Stimulated activated CD8-positive, alpha-beta memory T cell treated with anti-CD3 and anti-CD28 coated beads, Interleukin-4, amount 100 ng/mL, for 1 hour (primary cell): ENCODE results near the gene TRIM21.
"Not testable (repeated sequence)": the region's sequence is repeated elsewhere in the genome, so short reads cannot be mapped to it uniquely, and the experiment has no call there.

Experiments
- DNase-seq, 2 donors: peaks; one replicate each; pipeline ENCODE4 v3.0.0-alpha.2; 2020; ENCODE audit warnings: low read depth in 2 of 2, low spot score in 1 of 2

TRIM21 gene

DNA sequence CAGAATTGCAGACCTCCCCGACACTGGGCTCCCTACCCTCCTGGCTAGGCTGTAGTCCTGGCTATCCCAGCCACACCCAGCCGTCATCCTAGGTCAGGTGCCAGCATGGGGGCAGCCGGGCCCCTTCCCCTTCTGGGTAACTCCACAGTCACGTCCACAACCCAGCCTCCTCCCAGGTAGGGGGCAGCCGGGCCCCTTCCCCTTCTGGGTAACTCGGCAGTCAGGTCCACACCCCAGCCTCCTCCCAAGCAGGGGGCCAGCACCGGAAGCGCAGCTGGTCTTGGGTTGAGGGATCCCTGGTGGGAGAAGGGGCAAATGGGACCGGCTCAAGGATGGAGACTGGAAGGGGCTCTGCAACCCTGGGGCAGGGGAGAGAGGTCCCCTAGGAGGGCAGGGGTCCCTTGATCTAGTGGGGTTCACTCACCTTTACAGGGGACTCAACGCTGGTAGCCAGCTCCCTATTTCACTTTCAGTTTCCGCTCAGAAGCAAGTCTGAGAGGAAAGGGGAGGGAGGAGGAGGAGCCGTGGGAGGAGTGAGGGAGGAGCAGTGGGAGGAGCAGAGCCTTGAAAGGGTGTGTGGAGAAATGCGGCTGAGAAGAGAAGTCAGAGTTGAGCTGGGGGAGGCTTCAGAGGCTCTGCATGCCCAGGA, at the start of gene TRIM21:
Gene TRIM21, minus strand, starts transcription at position 494 of the 649 bp plus-strand sequence. CDS start 3,293 bp downstream, outside the sequence.
- DNase-seq, result peak; percentile 65 to 75

DNA sequence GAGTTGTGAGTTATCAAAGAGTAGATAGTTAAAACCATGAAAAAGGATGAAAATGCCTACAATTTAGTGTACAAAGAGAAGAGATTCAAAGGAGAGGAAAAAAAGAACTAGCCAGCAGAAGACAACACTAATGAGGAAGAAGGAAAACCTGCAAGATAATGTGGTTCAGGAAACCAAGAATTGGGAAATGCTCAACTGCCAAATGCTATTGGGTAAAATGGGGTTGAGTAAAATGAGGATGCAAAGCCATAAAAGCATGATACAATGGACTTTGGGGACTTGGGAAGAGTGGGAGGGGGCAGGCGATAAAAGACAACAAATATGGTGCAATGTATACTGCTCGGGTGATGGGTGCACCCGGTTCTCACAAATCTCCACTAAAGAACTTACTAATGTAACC, 48.0 kb upstream of the TRIM21 start:
- no peak for DNase-seq

DNA sequence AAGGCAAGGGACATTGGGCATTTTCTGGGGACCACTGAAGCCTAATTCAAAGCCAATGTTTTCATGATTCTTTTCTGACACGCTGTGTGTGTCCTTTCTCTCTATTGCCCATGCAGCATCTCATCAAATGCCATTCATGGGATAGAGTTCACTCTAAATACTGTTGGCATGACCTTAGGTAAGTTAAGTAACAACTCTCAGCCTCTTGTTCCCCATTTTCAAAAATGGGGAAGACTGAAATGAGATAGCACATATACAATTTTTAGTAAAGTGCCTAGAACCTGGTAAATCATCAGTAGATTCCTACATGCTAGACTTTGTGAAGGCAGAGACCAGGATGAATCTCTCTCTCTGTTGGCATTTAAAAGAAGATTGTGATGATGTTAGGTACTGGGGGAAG, 42.9 kb upstream of the TRIM21 start:
- DNase-seq, result no peak

DNA sequence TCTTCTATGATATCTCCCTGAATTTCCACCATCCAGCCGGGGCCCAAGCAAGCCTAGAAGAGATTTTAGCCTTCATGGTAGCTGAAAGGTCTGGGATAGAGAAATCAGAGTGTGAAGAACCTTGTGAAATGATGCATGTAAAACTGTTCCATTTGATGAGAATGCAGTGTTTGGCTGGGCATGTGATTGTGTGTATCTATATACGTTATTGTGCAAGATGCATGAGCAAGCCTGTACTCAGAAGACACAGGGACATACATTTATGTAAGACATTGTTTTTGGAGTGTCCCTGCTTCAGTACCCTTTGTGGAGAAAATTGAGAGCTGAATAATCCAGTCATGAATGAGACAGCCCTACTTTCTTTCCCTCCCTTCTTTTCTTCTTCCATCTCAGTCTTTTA, 40.4 kb upstream of the TRIM21 start:
- no peak for DNase-seq

DNA sequence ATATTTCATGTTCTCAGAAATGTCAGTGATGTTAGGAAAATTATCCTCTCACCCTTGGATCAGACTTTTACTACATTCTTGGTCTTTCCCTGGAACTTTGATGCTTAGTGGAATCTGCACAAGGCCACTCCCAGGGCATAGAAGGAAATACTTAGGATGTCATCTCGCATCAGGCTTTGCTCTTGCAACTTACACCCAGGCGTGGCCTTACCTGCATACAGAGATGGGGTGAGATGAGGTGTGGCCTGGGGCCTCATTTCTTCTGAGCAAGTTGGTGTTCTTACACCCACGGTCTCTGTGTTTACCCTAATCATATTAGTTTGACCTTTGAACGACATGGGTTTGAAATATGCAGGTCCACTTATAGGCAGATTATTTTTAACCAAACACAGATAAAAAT, 36.5 kb upstream of the TRIM21 start:
- DNase-seq, result no peak

DNA sequence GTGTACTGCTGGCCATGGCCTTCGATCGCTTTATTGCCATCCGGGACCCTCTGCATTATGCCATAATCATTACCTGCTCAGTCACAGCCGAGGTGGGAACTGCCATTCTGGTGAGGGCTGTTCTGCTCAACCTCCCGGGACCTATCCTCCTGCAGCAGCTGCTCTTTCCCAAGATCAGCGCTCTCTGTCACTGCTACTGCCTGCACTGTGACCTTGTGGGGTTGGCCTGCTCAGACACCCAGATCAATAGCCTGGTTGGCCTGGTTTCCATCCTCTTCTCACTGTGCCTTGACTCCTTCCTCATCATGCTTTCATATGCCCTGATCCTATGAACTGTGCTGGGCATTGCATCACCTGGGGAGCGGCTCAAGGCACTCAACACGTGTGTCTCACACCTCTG, 24.9 kb upstream of the TRIM21 start:
- no peak for DNase-seq

GRCh38 chr11:4416816-4417215, 23.3 kb upstream of the TRIM21 start:
- no peak for DNase-seq

DNA sequence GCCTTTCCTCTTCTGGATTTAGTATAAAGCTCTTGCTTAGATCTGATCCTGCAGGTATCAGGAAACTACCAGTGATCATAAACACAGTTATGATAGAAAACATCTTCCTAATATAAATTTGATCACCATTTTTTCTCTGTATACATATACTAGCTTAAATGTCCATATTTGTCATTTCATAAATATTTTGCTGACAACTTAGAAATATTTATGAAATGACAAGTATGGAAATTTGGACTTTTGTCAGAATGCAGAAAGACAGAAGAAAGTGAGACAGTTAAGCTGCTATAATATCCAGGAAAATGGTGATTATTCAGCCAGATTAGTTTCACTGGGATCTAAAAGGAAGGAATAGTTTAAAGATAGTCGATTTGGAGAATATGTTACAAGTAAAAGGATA, 22.8 kb upstream of the TRIM21 start:
- no peak for DNase-seq

DNA sequence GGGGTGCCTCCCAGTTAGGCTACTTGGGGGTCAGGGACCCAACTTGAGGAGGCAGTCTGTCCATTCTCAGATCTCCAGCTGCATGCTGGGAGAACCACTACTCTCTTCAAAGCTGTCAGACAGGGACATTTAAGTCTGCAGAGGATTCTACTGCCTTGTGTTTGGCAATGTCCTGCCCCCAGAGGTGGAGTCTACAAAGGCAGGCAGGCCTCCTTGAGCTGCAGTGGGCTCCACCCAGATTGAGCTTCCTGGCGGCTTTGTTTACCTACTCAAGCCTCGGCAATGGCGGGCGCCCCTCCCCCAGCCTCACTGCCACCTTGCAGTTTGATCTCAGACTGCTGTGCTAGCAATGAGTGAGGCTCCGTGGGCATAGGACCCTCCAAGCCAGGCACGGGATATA, 12.7 kb upstream of the TRIM21 start:
- DNase-seq, result not testable (repeated sequence)

DNA sequence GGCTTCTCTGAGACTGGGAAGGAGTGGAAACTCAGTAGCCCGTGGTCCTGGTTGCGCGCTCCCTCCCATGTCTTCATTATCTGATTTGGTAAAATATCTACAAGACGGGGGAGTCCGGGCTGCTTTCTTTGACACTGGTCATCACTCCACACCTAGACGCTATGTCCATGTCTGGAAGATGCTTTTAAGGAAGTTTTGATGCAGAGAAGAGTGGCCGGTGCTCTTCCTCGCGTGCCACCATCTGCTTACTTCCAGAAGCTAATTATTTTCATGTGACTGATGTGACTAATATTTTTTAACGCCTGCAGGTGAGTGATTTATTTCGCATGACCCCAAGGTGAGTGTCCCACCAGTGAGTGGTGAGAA, 339 bp upstream of the TRIM21 start:
- no peak for DNase-seq

- DNase-seq, result no peak
Observed at GRCh38 chr11:4388221-4388620, 5.3 kb downstream of the TRIM21 start.

DNA sequence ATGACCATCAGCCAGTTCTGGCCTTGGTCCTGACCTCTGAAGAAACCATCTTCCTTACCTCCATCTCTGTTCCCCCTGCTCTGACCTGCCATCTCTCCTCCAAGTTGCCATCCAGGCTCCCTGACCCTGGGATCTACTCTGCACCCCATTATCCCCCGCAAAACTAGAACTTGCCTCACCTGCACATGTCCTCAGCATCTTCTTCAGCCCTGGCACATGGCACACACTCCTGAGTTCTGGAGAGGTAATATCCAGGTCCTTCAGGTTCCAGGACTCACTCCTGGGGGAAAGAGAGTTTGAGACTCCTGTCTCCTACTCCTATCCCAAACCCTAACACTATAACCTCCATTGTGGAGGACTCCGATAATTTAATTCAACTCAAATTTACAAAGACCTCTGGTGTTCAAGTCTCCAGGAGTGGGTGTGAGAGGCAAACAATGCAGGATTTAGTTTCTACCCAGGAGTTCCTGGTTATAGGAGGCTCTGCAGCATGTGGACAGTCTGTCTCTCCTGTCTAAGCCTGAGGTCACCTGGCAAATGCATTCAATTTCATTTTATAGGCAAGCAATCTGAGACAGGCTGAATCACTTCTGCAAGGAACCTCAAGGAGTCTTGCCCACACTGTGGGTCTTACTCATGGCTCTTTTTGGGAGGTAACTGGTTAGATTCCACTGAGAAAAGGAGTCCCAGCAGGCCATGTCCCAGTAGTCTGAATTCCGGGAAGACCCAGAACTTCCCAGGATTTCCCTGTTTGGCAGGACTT, 7.3 kb downstream of the TRIM21 start:
- no peak for DNase-seq

DNA sequence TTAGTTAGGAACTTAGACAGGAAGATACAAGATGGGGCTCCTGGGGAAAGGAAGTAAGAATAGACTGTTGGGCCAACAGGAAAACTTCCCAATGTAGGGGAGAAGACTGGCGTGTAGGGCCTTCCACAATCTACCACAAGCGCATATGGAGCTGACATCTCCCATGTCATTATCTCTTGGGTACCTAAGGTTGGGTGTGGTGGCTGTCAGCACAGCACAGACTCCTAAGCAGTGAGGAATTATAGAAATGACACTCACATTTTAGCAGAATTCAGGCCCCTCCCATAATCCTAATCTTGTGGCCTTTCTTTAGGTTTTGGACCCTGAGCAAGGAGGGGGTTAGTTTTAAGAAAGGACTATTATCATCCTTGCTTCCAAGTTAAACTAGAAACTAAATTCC, 11.6 kb downstream of the TRIM21 start:
- no peak for DNase-seq

DNA sequence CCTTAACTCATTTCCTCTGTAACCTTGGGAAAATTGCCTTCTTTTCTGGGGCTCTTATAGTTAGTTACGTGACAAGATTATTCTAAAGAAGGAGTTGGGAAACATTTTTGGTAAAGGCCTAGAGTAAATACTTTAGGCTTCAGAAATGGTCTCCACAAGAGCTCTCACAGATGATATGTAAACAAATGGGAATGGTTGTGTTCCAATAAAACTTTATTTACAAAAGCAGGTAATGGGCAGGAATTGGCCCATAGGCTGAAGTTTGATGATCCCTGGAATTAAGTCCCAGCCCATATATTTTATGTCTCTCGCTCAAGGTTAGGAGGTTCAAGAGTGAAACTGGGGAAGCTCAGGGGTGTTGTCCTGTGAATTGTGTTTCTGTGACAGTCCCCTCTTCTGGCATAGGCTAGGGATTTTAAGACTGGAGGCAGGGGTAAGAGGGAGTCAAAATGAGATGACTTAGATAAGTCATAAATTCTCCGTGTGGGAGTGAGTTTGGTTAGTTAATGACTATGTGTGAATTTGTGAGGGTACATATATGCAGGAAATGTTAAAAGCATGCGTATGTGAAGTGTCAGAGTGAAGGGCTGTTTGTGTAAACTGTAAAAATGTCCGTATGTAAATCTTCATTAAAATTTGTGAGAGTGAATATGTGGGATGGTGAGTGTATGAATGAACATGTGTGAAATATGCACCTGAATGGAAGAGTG, 17.9 kb downstream of the TRIM21 start:
- no peak for DNase-seq

GRCh38 chr11:4370166-4370565, 23.3 kb downstream of the TRIM21 start:
- no peak for DNase-seq

DNA sequence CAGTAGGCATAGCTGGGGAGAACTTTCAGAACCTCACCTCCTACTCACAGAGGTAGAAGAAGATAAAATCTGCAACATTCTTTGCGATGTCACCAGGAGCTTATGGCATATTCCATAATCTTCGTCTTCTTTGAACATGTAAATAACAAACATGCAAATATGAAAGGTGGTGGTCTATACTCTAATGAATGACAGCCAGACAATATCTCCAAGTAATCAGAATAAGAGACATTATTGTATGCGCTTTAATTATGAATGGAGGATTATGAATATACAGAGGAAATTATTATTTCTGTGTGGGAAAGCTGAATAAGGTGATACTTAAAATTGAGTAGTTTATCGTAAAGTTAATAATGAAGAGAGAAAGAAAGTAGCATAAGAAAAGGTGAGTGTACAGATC, 25.2 kb downstream of the TRIM21 start, which contains the start of gene OR52B4:
Gene OR52B4, minus strand, starts transcription at position 101 of the 400 bp plus-strand sequence. Its CDS starts 91 bp downstream, at position 10.
- no peak for DNase-seq

DNA sequence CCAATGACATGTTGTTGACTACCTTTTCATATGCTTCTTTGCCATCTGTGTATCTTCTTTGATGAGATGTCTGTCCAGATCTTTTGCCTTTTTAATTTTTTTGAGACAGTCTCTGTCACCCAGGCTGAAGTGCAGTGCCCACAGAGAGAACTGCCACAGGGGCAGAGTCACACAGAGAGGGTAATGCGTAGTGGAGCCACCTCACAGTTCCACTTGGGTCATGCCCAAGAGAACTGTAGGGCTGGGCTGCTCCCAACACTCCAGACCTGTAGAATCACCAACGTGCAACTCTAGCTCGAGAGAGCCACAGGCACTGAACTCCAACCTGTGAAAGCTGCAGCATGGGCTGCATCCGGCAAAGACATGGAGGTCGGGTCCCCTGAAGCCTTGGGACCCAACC, 45.4 kb downstream of the TRIM21 start:
- DNase-seq, result not testable (repeated sequence)

GRCh38 chr11:4345366-4345765, 48.1 kb downstream of the TRIM21 start:
- DNase-seq, result not testable (repeated sequence)
